ENCODE measurements around the gene USP32.

- TF ChIP-seq CTCF (IDR thresholded peaks at IDR 0.05) (no peak), POLR2A (IDR thresholded peaks at IDR 0.05) (no peak)
These were observed 68.2 kb downstream of the USP32 start for GRCh38 chr17:60323754-60324153.
